Motor neuron (in vitro differentiated cells): ENCODE results near the gene OR51S1. TPM values are rescaled to one million over a fixed set of nuclear protein-coding genes. Genes with fewer than 3 reads are reported as not detected.
A peak's percentile ranks its signal among the peaks of the same experiment; 100 is the strongest.

Source experiments
- ATAC-seq, 8 experiments: fragments of 200-7000 bp; cut with Tn5 transposase; replicated peaks in 6 of 8; 2 replicates each; pipeline ENCODE4 v1.8.0; 2021; ENCODE audit warnings: mild to moderate bottlenecking in 8 of 8, moderate library complexity in 8 of 8
- H3K27ac ChIP-seq, 2 donors: fragments of 250-450 bp; sonication (Bioruptor Pico); 2 replicates each; pipeline ENCODE4 v1.9.0; 2021; ENCODE audit warnings: antibody characterized with exemption in 2 of 2, mild to moderate bottlenecking in 2 of 2, moderate library complexity in 1 of 2
- H3K4me1 ChIP-seq, 2 donors: fragments of 250-450 bp; sonication (Bioruptor Pico); replicated peaks in 1 of 2; 2 replicates each; pipeline ENCODE4 v1.6.1; 2021; ENCODE audit warnings: antibody characterized with exemption in 2 of 2, mild to moderate bottlenecking in 2 of 2, moderate library complexity in 1 of 2
- H3K4me3 ChIP-seq, 5 donors: fragments of 250-450 bp; sonication (Bioruptor Pico); 2 replicates each; pipeline ENCODE4 v1.9.0; 2021; ENCODE audit warnings: antibody characterized with exemption in 5 of 5, mild to moderate bottlenecking in 5 of 5, moderate library complexity in 4 of 5
- WGBS, 10 experiments: fragments of 450-650 bp; shearing (Covaris generic); methylation state at CpG; one replicate each; pipeline ENCODE4 v1.0.0; 2022; 5-methylcytosine and 5-hydroxymethylcytosine counted together
- in situ Hi-C, 9 experiments: fragments of 400-800 bp; cut with MboI; loops; one replicate each; pipeline ENCODE4 v1.15.0; 2021; ENCODE audit warnings: low sequenced_read_pairs in 9 of 9, low pct_unique_long_range_greater_than_20kb in 2 of 9; ENCODE audit not compliant: unreplicated experiment in 9 of 9
- total RNA-seq, 8 experiments: library from RNA; unstranded; fragments of 300-600 nt; gene quantifications; 2 replicates each; pipeline versions ENCODE4 v1.2.3 to v1.2.4, GENCODE V29; 2022

OR51S1 gene, protein sequence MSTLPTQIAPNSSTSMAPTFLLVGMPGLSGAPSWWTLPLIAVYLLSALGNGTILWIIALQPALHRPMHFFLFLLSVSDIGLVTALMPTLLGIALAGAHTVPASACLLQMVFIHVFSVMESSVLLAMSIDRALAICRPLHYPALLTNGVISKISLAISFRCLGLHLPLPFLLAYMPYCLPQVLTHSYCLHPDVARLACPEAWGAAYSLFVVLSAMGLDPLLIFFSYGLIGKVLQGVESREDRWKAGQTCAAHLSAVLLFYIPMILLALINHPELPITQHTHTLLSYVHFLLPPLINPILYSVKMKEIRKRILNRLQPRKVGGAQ
- under 1 TPM in 5 of 8 experiments, not detected in 3; 0.17 to 0.99 (median 0.31) TPM for total RNA-seq

DNA sequence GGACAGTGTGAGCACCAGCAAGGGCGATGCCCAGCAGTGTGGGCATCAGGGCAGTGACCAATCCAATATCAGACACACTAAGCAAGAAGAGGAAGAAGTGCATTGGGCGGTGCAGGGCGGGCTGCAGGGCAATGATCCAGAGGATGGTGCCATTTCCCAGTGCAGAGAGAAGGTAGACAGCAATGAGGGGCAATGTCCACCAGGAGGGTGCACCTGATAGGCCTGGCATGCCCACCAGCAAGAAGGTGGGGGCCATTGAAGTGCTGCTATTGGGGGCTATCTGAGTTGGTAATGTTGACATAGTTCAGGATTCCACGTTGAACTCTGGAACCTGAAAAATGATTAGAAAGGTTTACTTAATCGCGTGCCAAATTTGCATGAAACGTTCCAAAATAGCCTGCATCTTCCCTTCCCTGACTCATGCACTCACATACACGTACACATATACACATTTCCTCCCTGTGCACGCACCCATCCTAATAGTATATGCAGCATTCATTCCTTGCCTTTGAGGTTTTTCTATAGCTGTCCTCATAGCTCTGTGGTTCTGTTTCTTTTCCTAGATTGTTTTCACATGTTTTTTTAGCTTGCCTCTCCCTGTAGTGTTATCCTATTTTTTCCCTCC lies at the start of gene OR51S1:
OR51S1 (minus strand) TSS at position 301 of the 625 bp plus-strand sequence; CDS start at position 301, 0 bp downstream.
- no peak within 1 kb of the TSS for H3K4me3 ChIP-seq
- H3K27ac ChIP-seq, result no peak within 1 kb of the TSS
- in situ Hi-C loops, result loop anchor here in 1 of 9 experiments (10.0 kb wide), 1 partner anchor 146 kb away; the partner anchor contains the start of gene OR51L1
- H3K4me1 ChIP-seq, result no peaks in the 10 kb centered on the region
- WGBS, 10 experiments, result 0 to 100% (median 39%) methylated on average over 1 to 8 of the region's 9 CpGs; no CpG with 5 or more reads in 2 of the 10 experiments
- peak in 3 of 8 experiments; percentile 58 to 82 (median 73) for ATAC-seq

DNA sequence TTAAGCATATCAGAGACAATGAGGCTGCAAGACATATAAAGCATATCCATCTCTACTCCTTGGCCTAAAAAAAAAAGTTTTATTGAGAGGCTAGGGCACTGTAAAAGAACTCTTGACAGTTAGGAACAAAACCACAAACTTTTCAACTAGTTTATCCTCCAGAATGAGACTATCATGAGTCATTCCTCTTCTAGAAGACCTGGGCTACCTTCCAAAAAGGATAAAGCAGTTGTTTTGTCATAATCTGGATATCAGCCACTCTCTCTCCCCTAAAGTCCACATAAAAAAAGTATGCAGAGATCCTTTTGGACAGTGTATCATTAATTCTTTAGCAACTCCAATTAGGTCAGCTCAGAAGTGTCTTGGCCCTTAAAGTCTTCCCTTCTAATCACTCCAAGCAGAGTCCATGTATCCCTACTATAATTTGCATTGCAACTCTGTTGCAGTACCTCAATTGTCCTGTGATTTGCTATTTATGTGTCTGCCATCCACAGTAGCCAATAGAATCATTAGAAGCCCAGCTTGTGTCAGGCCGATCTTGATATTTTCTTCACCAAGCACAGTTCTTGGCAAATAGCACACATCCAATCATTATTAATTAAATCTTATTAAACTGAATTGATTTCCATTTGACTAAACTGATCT lies 43.1 kb upstream of the OR51S1 start:
- whole genome bisulfite sequencing, 10 experiments, result 75 to 100% (median 100%) methylated on average over 1 of the region's 1 CpG; no CpG with 5 or more reads in 5 of the 10 experiments
- Histone ChIP-seq H3K4me1 (no peaks in the 10 kb centered on the region), H3K4me3 (no peak overlapping the region), H3K27ac (no peak overlapping the region)
- peak in 2 of 8 experiments; percentile 50 to 58 for ATAC-seq
- in situ Hi-C loops, result no loop called here

DNA sequence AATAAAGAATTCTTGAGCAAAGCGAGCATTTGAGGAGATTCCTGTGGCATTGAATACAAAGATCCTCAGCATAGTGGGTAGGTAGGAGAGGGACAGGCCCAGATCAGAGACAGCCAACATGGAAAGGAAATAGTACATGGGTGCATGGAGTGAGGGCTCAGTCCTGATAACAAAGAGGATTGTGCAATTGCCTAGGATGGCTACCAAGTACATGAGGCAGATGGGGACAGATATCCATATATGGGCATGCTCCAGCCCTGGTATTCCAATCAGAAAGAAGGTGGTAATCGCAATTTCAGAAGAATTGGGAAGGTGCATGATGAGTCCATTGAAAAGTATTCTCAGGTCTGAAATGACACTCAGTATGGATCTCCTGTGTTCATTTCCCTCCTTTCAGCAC lies 41.3 kb upstream of the OR51S1 start:
- Histone ChIP-seq H3K4me3 (no peak overlapping the region), H3K4me1 (no peaks in the 10 kb centered on the region), H3K27ac (no peak overlapping the region)
- 40 to 100% (median 80%) methylated on average over 1 to 2 of the region's 2 CpGs; no CpG with 5 or more reads in 1 of the 10 experiments for WGBS, 10 experiments
- in situ Hi-C loops, result no loop called here
- no peak for ATAC-seq

GRCh38 chr11:4887591-4887990 lies 38.6 kb upstream of the OR51S1 start:
- in situ Hi-C loops, result no loop called here
- Histone ChIP-seq H3K4me3 (no peak overlapping the region), H3K4me1 (no peaks in the 10 kb centered on the region), H3K27ac (no peak overlapping the region)
- ATAC-seq, result no peak
- WGBS, 10 experiments, result 0% methylated on average over 1 of the region's 1 CpG; no CpG with 5 or more reads in 1 of the 10 experiments

GRCh38 chr11:4886186-4886585 lies 37.2 kb upstream of the OR51S1 start:
- in situ Hi-C loops, result no loop called here
- Histone ChIP-seq H3K4me3 (no peak overlapping the region), H3K4me1 (no peaks in the 10 kb centered on the region), H3K27ac (no peak overlapping the region)
- 32 to 100% (median 72%) methylated on average over 1 to 3 of the region's 3 CpGs for WGBS, 10 experiments
- ATAC-seq, result no peak

DNA sequence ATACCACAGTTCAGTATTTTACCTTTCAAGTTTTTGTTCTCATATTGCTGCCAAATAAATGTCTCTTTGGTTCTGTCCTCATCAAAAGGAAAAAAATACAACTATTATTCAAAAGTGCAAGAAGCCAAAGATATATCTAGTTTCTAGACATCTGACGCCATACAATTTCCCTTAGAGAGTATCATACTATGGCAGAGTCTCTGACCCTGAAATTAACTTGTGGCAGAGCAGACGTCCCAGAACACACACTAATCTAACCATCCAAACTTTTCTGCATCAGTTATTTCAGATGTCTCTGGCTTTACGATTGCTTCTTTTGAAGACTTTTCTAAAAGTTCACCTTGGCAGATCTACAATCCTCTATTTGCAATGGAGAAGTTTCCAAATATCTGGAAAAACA lies 35.4 kb upstream of the OR51S1 start:
- ATAC-seq, result no peak
- WGBS, 10 experiments, result 20 to 100% (median 60%) methylated on average over 1 to 3 of the region's 3 CpGs
- H3K4me3 ChIP-seq, result no peak overlapping the region
- H3K4me1 ChIP-seq, result no peaks in the 10 kb centered on the region
- H3K27ac ChIP-seq, result no peak overlapping the region
- in situ Hi-C loops, result no loop called here

DNA sequence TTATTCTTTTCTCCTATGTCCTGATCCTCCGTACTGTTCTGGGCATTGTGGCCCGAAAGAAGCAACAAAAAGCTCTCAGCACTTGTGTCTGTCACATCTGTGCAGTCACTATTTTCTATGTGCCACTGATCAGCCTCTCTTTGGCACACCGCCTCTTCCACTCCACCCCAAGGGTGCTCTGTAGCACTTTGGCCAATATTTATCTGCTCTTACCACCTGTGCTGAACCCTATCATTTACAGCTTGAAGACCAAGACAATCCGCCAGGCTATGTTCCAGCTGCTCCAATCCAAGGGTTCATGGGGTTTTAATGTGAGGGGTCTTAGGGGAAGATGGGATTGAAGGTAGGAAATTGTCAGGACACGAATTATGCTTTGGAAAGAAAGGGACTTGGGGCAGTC lies 33.5 kb upstream of the OR51S1 start:
- in situ Hi-C loops, result no loop called here
- Histone ChIP-seq H3K4me1 (no peaks in the 10 kb centered on the region), H3K4me3 (no peak overlapping the region), H3K27ac (no peak overlapping the region)
- no peak for ATAC-seq
- WGBS, 10 experiments, result 21 to 92% (median 81%) methylated on average over 1 to 5 of the region's 5 CpGs; no CpG with 5 or more reads in 2 of the 10 experiments

DNA sequence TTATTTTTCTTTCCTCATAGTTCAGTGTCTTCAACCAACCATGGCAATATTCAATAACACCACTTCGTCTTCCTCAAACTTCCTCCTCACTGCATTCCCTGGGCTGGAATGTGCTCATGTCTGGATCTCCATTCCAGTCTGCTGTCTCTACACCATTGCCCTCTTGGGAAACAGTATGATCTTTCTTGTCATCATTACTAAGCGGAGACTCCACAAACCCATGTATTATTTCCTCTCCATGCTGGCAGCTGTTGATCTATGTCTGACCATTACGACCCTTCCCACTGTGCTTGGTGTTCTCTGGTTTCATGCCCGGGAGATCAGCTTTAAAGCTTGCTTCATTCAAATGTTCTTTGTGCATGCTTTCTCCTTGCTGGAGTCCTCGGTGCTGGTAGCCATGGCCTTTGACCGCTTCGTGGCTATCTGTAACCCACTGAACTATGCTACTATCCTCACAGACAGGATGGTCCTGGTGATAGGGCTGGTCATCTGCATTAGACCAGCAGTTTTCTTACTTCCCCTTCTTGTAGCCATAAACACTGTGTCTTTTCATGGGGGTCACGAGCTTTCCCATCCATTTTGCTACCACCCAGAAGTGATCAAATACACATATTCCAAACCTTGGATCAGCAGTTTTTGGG lies 33.0 kb upstream of the OR51S1 start, which contains the start of gene OR51T1:
OR51T1 (plus strand) TSS at position 41 of the 641 bp plus-strand sequence; CDS start at position 41, 0 bp downstream.
- WGBS, 10 experiments, result 24 to 100% (median 71%) methylated on average over 1 to 7 of the region's 8 CpGs
- H3K27ac ChIP-seq, result no peak within 1 kb of the TSS
- ATAC-seq, result peak in 1 of 8 experiments; percentile 42
- no peaks in the 10 kb centered on the region for H3K4me1 ChIP-seq
- H3K4me3 ChIP-seq, result no peak within 1 kb of the TSS
- in situ Hi-C loops, result no loop called here

DNA sequence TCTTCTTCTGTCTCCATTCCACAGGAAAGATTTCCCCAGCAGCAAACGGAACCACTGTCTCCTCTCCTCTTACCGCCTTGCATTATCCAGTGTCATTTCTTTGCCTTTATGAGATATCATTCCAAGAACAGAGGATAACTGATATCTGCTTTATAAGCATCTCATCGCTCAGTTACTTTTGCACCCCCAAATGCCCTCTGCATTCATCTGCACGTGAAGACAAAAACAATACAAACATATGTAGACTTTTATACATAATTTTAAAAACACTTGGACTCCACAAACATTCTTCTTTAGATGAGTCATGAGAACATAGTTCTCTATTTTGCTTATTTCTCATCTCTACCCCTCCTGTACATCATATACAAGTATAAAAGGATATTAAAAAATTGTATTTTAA lies 32.2 kb upstream of the OR51S1 start:
- in situ Hi-C loops, result no loop called here
- Histone ChIP-seq H3K4me1 (no peaks in the 10 kb centered on the region), H3K27ac (no peak overlapping the region), H3K4me3 (no peak overlapping the region)
- WGBS, 10 experiments, result 5 to 97% (median 69%) methylated on average over 1 to 4 of the region's 4 CpGs; no CpG with 5 or more reads in 1 of the 10 experiments
- ATAC-seq, result no peak

DNA sequence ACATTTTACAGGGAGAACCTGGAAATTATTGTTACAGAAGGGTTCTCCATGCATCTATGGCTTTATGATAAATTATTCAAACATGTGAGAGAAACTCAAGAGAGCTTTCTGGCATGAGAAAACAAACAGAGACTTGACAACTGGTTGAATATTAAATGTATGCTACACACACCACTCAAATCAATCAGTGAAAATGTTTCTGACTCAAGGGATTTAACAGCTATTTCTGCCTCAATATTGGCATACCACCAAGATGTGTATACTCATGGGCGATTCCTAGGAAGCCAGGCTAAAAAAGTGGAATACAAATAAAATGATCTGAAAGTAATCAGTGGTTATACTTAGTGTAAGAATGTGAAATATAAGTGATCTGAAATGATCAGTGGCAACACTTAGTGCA lies 16.8 kb upstream of the OR51S1 start:
- Histone ChIP-seq H3K4me3 (no peak overlapping the region), H3K27ac (no peak overlapping the region), H3K4me1 (no peaks in the 10 kb centered on the region)
- in situ Hi-C loops, result no loop called here
- no peak for ATAC-seq
- 0 to 100% (median 25%) methylated on average over 1 of the region's 1 CpG; no CpG with 5 or more reads in 2 of the 10 experiments for WGBS, 10 experiments

DNA sequence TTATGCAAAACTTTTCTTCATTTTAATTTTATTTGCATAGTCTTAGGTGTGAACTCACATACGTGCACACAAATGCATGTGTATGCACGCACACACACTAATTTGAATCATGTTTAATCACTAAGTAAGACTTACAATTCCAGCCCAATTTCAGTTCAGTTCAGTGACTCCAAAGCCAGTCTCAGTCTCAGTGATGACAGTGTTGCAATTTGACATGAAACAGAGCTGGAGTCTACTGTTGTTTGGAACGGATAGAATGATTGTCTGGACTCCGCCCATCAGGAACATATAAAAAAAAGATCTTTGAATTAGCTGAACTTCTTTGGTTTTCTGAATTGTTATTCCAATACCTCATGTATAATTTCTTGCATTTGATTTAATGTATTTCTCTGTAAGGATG lies 14.9 kb upstream of the OR51S1 start:
- 5 to 83% (median 73%) methylated on average over 1 to 4 of the region's 4 CpGs; no CpG with 5 or more reads in 1 of the 10 experiments for WGBS, 10 experiments

DNA sequence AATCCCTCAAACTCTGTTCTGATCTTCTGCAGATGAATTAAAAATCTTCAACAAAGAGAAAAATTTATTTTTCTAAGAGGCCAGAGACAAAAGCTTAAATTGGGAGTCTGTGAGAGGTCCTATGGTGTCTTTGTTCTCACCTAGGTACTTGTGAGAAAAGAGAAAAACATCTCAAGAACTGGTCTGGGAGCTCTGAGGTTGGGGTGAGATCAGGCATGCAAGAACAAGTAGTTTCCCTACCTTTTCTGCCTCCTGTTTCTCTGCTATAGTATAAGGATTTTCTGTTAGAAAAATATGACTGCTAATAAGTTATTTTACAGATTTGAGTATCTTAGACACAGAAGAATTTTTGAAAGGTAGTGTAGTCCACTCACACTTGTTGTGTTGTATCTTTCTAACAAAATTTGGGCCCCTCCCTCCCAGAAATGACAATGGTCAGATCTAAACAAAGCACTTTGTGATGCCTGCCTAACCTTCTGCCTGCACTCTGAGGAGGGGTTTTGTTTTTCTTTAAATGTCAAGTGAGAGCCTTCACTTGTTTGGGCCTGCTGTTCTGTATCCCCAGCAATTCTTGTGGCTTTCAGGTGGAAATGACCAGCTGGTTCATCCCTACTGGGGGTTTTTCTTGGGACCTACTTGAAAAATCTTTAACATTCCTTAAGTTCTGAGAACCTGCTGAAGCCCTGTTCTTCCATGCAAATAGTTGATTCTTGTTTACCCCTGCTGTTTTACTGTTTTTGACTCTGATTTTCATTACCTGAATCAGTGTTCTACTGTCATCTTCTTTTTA lies 13.6 kb upstream of the OR51S1 start:
- Histone ChIP-seq H3K4me1 (no peaks in the 10 kb centered on the region), H3K27ac (no peak overlapping the region), H3K4me3 (no peak overlapping the region)
- ATAC-seq, result no peak
- in situ Hi-C loops, result no loop called here

More for the DNA sequence above, 14.9 kb upstream of the OR51S1 start:
- Histone ChIP-seq H3K4me3 (no peak overlapping the region), H3K27ac (no peak overlapping the region), H3K4me1 (no peaks in the 10 kb centered on the region)
- in situ Hi-C loops, result no loop called here
- peak in 5 of 8 experiments; percentile 26 to 83 (median 54) for ATAC-seq
